ENCODE results near the gene TCTN1. TPM values are rescaled to one million over a fixed set of nuclear protein-coding genes. Genes with fewer than 3 reads are reported as not detected.
A peak's percentile ranks its signal among the peaks of the same experiment; 100 is the strongest.

TCTN1 gene
- total RNA-seq (2012; rRNA removed) (11.1 and 11.7 TPM in 2 replicates), polyA plus RNA-seq (2012; rRNA removed) (17.5 and 18.8 TPM in 2 replicates), Bru-seq, nascent RNA (percentile 54 among the genes with signal in this experiment), BruChase-seq, experiment 1, labeled RNA remaining after a 6-hour chase (percentile 65 among the genes with signal in this experiment), BruChase-seq, experiment 2, labeled RNA remaining after a 2-hour chase (percentile 62 among the genes with signal in this experiment)
- polyA plus RNA-seq (2012; cell fraction: cytosol; rRNA removed), result 16.9 and 18.3 TPM in 2 replicates
- polyA plus RNA-seq (2012; cell fraction: nucleus; rRNA removed; ENCODE audit: low replicate concordance), result 37.6 and 52.8 TPM in 2 replicates
- long read RNA-seq, transcript TCTN1-225 (15 exons, 2,309 nt), result major isoform, 21 of 43 reads
- long read RNA-seq, partial matches to known transcripts, result 4 of 43 reads
- long read RNA-seq, other reads (novel, unspliced or antisense), result 13 of 43 reads

- peak within 1 kb of the TSS; percentile 94 to 99 for H4K8ac ChIP-seq (ENCODE audit: low read depth in 2 of 2, low read length in 2 of 2)
- intact Hi-C loops (cut with micrococcal nuclease), result loop anchor here (1.0 to 5.0 kb wide), 2 partner anchors 128 to 212 kb away; partner anchors contain the start of gene PPP1CC
- H2BK20ac ChIP-seq (ENCODE audit: low read depth, low read length), result peak within 1 kb of the TSS; percentile 20; the same call in 1 of the 2 replicates
- BruUV-seq (replicated peaks), result no TSS peak
- dilution Hi-C loops (cut with HindIII; ENCODE audit: low sequenced_read_pairs, unreplicated experiment), result no loop called here
- H2BK15ac ChIP-seq (ENCODE audit: low read depth, low read length), result no peak within 1 kb of the TSS; the same call in 2 of the 3 replicates
- DNase-seq (peak; percentile 91), ATAC-seq (ENCODE audit: low read depth) (peak; percentile 100)
- 2% methylated on average over 41 of the region's 60 CpGs; no CpG with 5 or more reads in 1 of the 2 experiments for WGBS, 2 experiments (ENCODE audit: extremely low coverage in 2 of 2, insufficient read length in 1 of 2)
- peak within 1 kb of the TSS; percentile 80 for H3K56ac ChIP-seq (ENCODE audit: extremely low read depth, insufficient read depth, low read length)
- no peak for TF ChIP-seq CEBPB (IDR thresholded peaks at IDR 0.05; ENCODE audit: low read depth, low read length)
- TF ChIP-seq, protein P1, sequence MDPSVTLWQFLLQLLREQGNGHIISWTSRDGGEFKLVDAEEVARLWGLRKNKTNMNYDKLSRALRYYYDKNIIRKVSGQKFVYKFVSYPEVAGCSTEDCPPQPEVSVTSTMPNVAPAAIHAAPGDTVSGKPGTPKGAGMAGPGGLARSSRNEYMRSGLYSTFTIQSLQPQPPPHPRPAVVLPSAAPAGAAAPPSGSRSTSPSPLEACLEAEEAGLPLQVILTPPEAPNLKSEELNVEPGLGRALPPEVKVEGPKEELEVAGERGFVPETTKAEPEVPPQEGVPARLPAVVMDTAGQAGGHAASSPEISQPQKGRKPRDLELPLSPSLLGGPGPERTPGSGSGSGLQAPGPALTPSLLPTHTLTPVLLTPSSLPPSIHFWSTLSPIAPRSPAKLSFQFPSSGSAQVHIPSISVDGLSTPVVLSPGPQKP (IDR thresholded peaks at IDR 0.05; ENCODE audit: borderline replicate concordance, low read depth, low read length), result no peak
- no peak for TF ChIP-seq MAFK (IDR thresholded peaks at IDR 0.05; ENCODE audit: low read depth, low read length)
- peak; percentile 62; the same call in 1 of the 2 replicates for TF ChIP-seq POLR2A (IDR thresholded peaks at IDR 0.05; ENCODE audit: low read depth, low read length)
- TF ChIP-seq MAZ (IDR thresholded peaks at IDR 0.05; ENCODE audit: borderline replicate concordance, low read depth, low read length), result peak; percentile 46; the same call in 1 of the 2 replicates
- TF ChIP-seq RFX5 (IDR thresholded peaks at IDR 0.05; ENCODE audit: low read depth, low read length), result no peak
- TF ChIP-seq MXI1 (IDR thresholded peaks at IDR 0.05; ENCODE audit: borderline replicate concordance, low read depth, low read length), result peak; percentile 87; the same call in 1 of the 2 replicates
- H4K5ac ChIP-seq (ENCODE audit: low read depth, low read length), result peak within 1 kb of the TSS; percentile 82
- ChIA-PET POLR2A (ENCODE audit: unreplicated experiment) (interaction anchor here (0.6 kb wide), 1 partner anchor 216 kb away, joined by 8 read pairs; no protein-coding TSS in a partner anchor), CTCF (interaction anchor here (0.7 to 0.8 kb wide), 2 partner anchors 10 to 12 kb away, joined by 3 read pairs; no protein-coding TSS in a partner anchor)
- H3K79me1 ChIP-seq (ENCODE audit: low read depth in 1 of 2, low read length in 2 of 2), result peaks cover 5 to 7% of the 10 kb centered on the region in 2 experiments
- in situ Hi-C loops (cut with MboI; ENCODE audit: low sequenced_read_pairs), result loop anchor here (10.0 kb wide), 1 partner anchor 271 kb away; no protein-coding TSS in a partner anchor
- H4K20me1 ChIP-seq (ENCODE audit: insufficient read depth, low read length), result no peaks in the 10 kb centered on the region
- no peak within 1 kb of the TSS for H2AK5ac ChIP-seq (ENCODE audit: low read depth, low read length)
- no peak within 1 kb of the TSS for H2BK5ac ChIP-seq (ENCODE audit: low read depth, low read length, poor library complexity, severe bottlenecking)
- peak within 1 kb of the TSS; percentile 34 for H2AK9ac ChIP-seq (replicated peaks; ENCODE audit: low read depth, low read length, poor library complexity)
- H3K4me3 ChIP-seq (ENCODE audit: insufficient read depth, low read depth, low read length), result peak within 1 kb of the TSS; percentile 64
- 0 out of 2 replicates have a peak within 1 kb of the TSS, but pooled peaks have one; percentile 39 for H4K91ac ChIP-seq (ENCODE audit: insufficient read depth, low read depth, low read length)
- no peaks in the 10 kb centered on the region for H3K9me1 ChIP-seq (ENCODE audit: insufficient read depth, low read length)
- peak within 1 kb of the TSS; percentile 82 for H3K4ac ChIP-seq (ENCODE audit: low read depth, low read length)
- peak within 1 kb of the TSS; percentile 87 for H3K9ac ChIP-seq (ENCODE audit: low read depth, low read length)
- H3K27me3 ChIP-seq (ENCODE audit: control insufficient read depth, insufficient read depth, low read length), result no peaks in the 10 kb centered on the region
- H2AFZ ChIP-seq (replicated peaks; ENCODE audit: low read length, poor library complexity), result peak within 1 kb of the TSS; percentile 99
- H3K4me2 ChIP-seq (ENCODE audit: low read depth, low read length), result peak within 1 kb of the TSS; percentile 93
- no peak within 1 kb of the TSS for H3K18ac ChIP-seq (ENCODE audit: low read depth, low read length)
- peak within 1 kb of the TSS; percentile 88 for H3K14ac ChIP-seq (replicated peaks; ENCODE audit: low read depth, low read length)
- peak within 1 kb of the TSS; percentile 58; the same call in 1 of the 2 replicates for H2BK120ac ChIP-seq (ENCODE audit: low read depth, low read length)
- peaks cover 2% of the 10 kb centered on the region; the same call in 1 of the 2 replicates for H3K36me3 ChIP-seq (ENCODE audit: control insufficient read depth, insufficient read depth, low read length)
- H3K4me1 ChIP-seq (ENCODE audit: control insufficient read depth, insufficient read depth, low read length), result no peaks in the 10 kb centered on the region
- peak within 1 kb of the TSS; percentile 73; the same call in 1 of the 2 replicates for H3K23ac ChIP-seq (ENCODE audit: low read depth, low read length)
- H3K9me3 ChIP-seq (ENCODE audit: control insufficient read depth, insufficient read depth, low read length), result no peaks in the 10 kb centered on the region
- peak within 1 kb of the TSS; percentile 56 for H3K27ac ChIP-seq (ENCODE audit: insufficient read depth, low read length)
Measured at GRCh38 chr12:110613771-110614684, at the start of gene TCTN1. Gene TCTN1, plus strand, starts transcription at chr12:110614129. Its CDS starts 54 bp downstream, at chr12:110614183.

All from IMR-90 (cell line).